Measurements from ENCODE around the gene STRA6.

Gene STRA6

GRCh38 chr15:74130155-74130848 lies 72.3 kb downstream of the STRA6 start, which contains the start of gene ISLR2:
Gene ISLR2 (plus strand): TSS chr15:74130586. CDS start chr15:74132755, 2,169 bp downstream.
- TF ChIP-seq, protein P1, sequence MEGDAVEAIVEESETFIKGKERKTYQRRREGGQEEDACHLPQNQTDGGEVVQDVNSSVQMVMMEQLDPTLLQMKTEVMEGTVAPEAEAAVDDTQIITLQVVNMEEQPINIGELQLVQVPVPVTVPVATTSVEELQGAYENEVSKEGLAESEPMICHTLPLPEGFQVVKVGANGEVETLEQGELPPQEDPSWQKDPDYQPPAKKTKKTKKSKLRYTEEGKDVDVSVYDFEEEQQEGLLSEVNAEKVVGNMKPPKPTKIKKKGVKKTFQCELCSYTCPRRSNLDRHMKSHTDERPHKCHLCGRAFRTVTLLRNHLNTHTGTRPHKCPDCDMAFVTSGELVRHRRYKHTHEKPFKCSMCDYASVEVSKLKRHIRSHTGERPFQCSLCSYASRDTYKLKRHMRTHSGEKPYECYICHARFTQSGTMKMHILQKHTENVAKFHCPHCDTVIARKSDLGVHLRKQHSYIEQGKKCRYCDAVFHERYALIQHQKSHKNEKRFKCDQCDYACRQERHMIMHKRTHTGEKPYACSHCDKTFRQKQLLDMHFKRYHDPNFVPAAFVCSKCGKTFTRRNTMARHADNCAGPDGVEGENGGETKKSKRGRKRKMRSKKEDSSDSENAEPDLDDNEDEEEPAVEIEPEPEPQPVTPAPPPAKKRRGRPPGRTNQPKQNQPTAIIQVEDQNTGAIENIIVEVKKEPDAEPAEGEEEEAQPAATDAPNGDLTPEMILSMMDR (IDR thresholded peaks at IDR 0.05; ENCODE audit: control insufficient read depth, insufficient read depth, low read depth, low read length, missing control alignments) = no peak
- DNase-seq (ENCODE audit: low read depth) = no peak
- peak within 1 kb of the TSS; percentile 21 for H3K4me3 ChIP-seq (ENCODE audit: control insufficient read depth, low read depth, low read length)

DNA sequence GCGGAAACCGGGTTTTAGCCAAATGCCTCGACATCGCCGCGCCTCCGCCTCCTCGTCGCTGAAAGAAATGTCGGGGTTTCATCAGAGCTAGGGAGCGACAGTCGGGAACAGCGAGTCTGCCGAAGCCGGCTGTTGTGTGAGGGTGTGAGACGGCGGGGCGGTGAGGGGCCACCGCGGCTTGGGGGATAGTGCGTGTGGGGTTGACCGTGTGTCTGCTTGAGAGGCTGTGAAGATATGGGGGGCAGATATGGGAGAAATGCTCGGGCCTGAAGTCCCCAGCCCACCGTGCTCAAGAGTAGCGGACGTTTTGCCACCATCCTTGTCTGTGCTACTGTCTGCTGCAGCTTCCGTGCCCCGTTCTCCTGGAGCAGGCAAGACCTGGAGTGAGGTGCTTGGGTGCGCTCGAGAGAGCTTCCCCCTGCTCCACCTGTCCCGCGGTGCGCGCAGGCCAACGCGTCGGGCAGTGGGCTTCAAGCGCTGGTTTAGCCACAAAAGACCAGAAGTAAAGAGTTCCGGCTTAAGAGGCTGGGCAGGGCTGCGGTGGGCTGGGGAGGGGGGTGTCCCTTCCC lies 72.9 kb downstream of the STRA6 start:
- H3K4me3 ChIP-seq (ENCODE audit: control insufficient read depth, low read depth, low read length) = peak overlapping the region; percentile 21
- TF ChIP-seq, protein P1 (IDR thresholded peaks at IDR 0.05; ENCODE audit: control insufficient read depth, insufficient read depth, low read depth, low read length, missing control alignments) = no peak
- no peak for DNase-seq (ENCODE audit: low read depth)
